ENCODE data around the gene MTRF1.
"Not testable (repeated sequence)": the region's sequence is repeated elsewhere in the genome, so short reads cannot be mapped to it uniquely, and the experiment has no call there.

Gene MTRF1

GRCh38 chr13:41177616-41178015, 85.8 kb downstream of the MTRF1 start:
- no peak for DNase-seq (ENCODE audit: low read depth in 2 of 2)

DNA sequence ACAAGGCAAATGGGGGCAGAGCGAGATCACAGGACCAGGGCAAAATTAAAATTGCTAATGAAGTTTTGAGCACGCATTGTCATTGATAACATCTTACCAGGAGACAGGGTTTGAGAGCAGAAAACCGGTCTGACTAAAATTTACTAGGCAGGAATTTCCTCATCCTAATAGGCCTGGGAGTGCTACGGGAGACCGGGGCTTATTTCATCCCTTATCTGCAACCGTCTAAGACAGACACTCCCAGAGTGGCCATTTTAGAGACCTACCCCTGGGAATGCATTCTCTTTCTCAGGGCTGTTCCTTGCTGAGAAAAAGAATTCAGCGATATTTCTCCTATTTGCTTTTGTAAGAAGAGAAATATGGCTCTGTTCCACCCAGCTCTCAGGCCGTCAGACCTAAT, 87.8 kb downstream of the MTRF1 start:
- DNase-seq (ENCODE audit: low read depth in 2 of 2): not testable (repeated sequence)
